NB4 (cell line): ENCODE data around the gene RBMS3.

Experiments used
- DNase-seq: peaks from one replicate; pipeline ENCODE4 v3.0.0; 2010; ENCODE audit warnings: low read depth
- H3K4me3 ChIP-seq: one replicate; pipeline ENCODE4 v1.5.1; 2011; ENCODE audit warnings: mild to moderate bottlenecking, low read depth, low read length, moderate library complexity
- MYC ChIP-seq: IDR thresholded peaks from 2 replicates; pipeline ENCODE4 v1.6.1; 2011; ENCODE audit warnings: low read depth, low read length
- POLR2A ChIP-seq: IDR thresholded peaks from 2 replicates; pipeline ENCODE4 v1.6.1; 2011; ENCODE audit warnings: mild to moderate bottlenecking; ENCODE audit not compliant: insufficient read length; ENCODE audit errors: extremely low read depth
- TF ChIP-seq, protein P1 (sequence below): IDR thresholded peaks from 2 replicates; pipeline ENCODE4 v1.6.1; 2011; ENCODE audit warnings: low read depth, low read length
- TF ChIP-seq, protein P2 (sequence below): IDR thresholded peaks from one replicate; pipeline ENCODE4 v1.5.1; 2012; ENCODE audit warnings: low read depth, low read length

RBMS3 gene

DNA sequence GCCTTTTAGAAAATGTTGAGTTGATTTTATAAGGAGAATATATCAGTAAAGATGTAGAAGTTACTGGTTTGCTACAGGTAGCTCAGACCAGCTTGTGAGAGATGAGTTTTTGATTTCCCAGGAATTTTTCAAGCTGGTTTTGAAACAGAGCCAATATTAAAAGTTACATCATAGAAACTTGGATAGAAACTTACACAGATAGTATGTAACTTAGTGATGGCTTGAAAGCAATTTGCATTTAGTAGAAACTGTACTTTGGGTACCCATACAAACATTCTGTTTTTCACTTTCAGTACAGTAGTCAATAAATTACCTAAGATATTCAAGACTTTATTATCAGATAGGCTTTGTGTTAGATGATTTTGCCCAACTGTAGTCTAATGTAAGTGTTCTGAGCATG, 93.4 kb downstream of the RBMS3 start:
- no peak overlapping the region for H3K4me3 ChIP-seq
- TF ChIP-seq MYC (no peak), POLR2A (no peak)
- TF ChIP-seq, protein P1, sequence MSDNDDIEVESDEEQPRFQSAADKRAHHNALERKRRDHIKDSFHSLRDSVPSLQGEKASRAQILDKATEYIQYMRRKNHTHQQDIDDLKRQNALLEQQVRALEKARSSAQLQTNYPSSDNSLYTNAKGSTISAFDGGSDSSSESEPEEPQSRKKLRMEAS, result no peak
- TF ChIP-seq, protein P2, sequence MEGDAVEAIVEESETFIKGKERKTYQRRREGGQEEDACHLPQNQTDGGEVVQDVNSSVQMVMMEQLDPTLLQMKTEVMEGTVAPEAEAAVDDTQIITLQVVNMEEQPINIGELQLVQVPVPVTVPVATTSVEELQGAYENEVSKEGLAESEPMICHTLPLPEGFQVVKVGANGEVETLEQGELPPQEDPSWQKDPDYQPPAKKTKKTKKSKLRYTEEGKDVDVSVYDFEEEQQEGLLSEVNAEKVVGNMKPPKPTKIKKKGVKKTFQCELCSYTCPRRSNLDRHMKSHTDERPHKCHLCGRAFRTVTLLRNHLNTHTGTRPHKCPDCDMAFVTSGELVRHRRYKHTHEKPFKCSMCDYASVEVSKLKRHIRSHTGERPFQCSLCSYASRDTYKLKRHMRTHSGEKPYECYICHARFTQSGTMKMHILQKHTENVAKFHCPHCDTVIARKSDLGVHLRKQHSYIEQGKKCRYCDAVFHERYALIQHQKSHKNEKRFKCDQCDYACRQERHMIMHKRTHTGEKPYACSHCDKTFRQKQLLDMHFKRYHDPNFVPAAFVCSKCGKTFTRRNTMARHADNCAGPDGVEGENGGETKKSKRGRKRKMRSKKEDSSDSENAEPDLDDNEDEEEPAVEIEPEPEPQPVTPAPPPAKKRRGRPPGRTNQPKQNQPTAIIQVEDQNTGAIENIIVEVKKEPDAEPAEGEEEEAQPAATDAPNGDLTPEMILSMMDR, result no peak
- no peak for DNase-seq

DNA sequence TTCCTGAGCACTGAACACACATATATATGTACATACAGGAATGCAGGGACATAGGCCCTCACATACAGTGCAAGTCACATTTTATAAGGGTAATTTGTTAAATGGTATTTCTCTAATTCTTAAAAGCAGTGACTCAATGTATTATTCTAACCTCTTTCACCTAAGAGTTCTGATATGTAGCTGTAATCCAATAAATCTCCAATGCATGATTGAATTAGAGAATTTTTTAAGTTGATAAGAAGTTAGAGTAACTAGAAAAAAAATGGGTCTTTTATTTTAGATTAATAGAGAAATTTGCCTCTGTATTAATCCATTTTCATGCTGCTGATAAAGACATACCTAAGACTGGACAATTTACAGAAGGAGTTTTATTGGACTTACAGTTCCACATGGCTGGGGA, 98.2 kb downstream of the RBMS3 start:
- no peak for DNase-seq
- H3K4me3 ChIP-seq, result no peak overlapping the region
- TF ChIP-seq POLR2A (no peak), MYC (no peak)
- TF ChIP-seq, protein P2, result no peak
- TF ChIP-seq, protein P1, result no peak

DNA sequence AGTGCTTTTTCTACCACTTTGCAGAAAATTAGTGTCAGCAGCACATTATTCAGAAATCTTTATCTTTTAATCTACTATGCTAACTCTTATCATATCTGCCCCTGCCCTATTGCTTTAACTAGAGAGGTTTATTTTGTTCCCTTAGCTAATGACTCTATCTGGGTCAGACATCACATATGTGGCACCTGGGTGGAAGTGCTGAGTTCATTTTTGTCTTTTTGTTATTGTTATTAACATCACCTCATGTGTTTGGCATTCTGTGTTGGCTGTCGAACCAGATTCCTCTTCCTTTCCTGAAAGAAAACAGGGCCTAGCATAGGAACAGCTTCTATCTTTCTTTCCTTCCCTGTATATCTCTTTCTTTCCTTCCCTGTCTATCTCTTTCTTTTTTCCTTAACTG, 100.7 kb downstream of the RBMS3 start:
- H3K4me3 ChIP-seq, result no peak overlapping the region
- DNase-seq, result no peak
- TF ChIP-seq, protein P2, result no peak
- TF ChIP-seq, protein P1, result no peak
- TF ChIP-seq MYC (no peak), POLR2A (no peak)

DNA sequence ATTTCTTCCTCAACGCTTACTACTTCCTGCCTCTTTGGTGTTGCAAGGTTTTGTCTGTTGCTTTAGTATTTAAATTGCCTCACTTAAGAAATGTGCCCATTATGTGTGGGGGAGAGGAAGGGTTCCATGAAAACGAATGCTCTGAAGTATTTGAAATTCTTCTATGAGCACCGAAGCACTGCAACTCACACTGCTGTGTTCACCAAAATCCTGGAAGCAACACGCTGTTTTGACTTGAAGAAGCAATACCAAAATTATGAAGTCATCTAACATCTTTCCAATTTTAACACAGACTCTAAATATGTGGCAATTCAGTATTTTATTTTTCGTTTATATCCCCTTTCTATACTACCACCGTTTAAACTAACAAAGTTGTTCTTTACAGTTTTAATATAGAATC, 101.5 kb downstream of the RBMS3 start:
- H3K4me3 ChIP-seq, result no peak overlapping the region
- no peak for DNase-seq
- TF ChIP-seq, protein P2, result no peak
- TF ChIP-seq MYC, result no peak
- TF ChIP-seq, protein P1, result no peak
- no peak for TF ChIP-seq POLR2A

DNA sequence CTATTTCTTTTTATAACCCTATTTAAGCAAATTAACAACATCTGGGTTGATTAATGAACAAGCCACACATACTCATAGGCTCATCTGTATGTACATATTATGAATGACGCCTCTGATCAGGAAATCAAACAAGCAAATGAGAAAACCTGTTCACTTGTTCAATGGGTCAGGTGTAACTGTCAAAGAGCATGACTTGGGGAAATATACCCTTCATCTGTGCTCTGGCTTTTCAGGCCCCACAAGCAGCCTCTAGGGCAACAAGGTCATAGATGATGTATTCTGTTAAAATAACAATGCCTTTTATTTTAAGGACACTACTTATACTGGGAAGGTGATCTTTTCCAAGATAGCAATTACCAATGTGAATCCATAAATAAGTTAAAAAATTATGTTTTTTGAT, 102.0 kb downstream of the RBMS3 start:
- no peak for TF ChIP-seq MYC
- TF ChIP-seq, protein P2, result no peak
- no peak for TF ChIP-seq POLR2A
- TF ChIP-seq, protein P1, result no peak
- H3K4me3 ChIP-seq, result no peak overlapping the region
- DNase-seq, result no peak

DNA sequence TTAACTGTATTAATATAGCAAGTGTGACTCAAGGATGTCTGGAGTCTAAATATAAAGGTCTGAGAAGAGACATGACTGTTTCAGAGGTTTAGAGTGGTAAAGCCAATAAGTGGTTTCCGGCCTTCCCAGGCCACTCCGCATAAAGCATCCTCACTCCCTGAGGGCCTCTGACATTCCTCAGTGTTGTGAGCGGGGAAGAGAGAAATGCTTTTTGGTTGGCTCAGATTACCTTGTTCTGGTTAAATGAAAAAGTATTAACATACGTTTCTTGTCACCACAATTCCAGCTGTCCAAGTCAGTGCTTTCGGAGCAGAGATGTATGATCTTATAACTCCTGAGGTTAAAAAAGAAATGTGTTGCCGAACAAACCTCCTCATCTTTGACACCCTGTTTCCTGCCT, 103.8 kb downstream of the RBMS3 start:
- TF ChIP-seq MYC (no peak), POLR2A (no peak)
- no peak for DNase-seq

More for the DNA sequence above, 103.8 kb downstream of the RBMS3 start:
- no peak overlapping the region for H3K4me3 ChIP-seq
